ENCODE results near the gene SMCO1. TPM values are rescaled to one million over a fixed set of nuclear protein-coding genes. Genes with fewer than 3 reads are reported as not detected.

SMCO1 gene
- total RNA-seq, 1 experiment from 2014 or later = not detected

GRCh38 chr3:196558476-196558875, 43.3 kb upstream of the SMCO1 start:
- intact Hi-C loops (cut with micrococcal nuclease; ENCODE audit: unreplicated experiment) = no loop called here
- Histone ChIP-seq H3K4me1 (no peaks in the 10 kb centered on the region), H3K27me3 (replicated peaks; ENCODE audit: control insufficient read depth, insufficient read depth, low read length) (no peaks in the 10 kb centered on the region), H3K36me3 (ENCODE audit: control insufficient read depth, insufficient read depth, low read length) (no peaks in the 10 kb centered on the region), H3K4me3 (ENCODE audit: low read depth, low read length) (no peak overlapping the region), H3K9me3 (no peaks in the 10 kb centered on the region)
- BruUV-seq (replicated peaks) = no TSS peak
- Mint-ChIP-seq H3K4me3 (ENCODE audit: unreplicated experiment) (no peak overlapping the region), H3K4me1 (ENCODE audit: low read depth, unreplicated experiment) (no peaks in the 10 kb centered on the region), H3K27ac (ENCODE audit: unreplicated experiment) (no peak overlapping the region), H3K36me3 (ENCODE audit: insufficient read depth, unreplicated experiment) (no peaks in the 10 kb centered on the region), H3K9me3 (ENCODE audit: unreplicated experiment) (no peaks in the 10 kb centered on the region), H3K27me3 (ENCODE audit: insufficient read depth, unreplicated experiment) (no peaks in the 10 kb centered on the region)
- no peak for TF ChIP-seq CTCF (IDR thresholded peaks at IDR 0.05; ENCODE audit: insufficient read depth in 1 of 2, low read depth in 1 of 2, low read length in 1 of 2, severe bottlenecking in 1 of 2, unreplicated experiment in 1 of 2)
- no peak for DNase-seq
- POLR2A ChIA-PET = no interaction called here
- CTCF ChIA-PET = no interaction called here

GRCh38 chr3:196557236-196557635, 42.1 kb upstream of the SMCO1 start:
- ChIA-PET CTCF (no interaction called here), POLR2A (no interaction called here)
- Histone ChIP-seq H3K9me3 (no peaks in the 10 kb centered on the region), H3K4me3 (ENCODE audit: low read depth, low read length) (no peak overlapping the region), H3K4me1 (no peaks in the 10 kb centered on the region), H3K36me3 (ENCODE audit: control insufficient read depth, insufficient read depth, low read length) (no peaks in the 10 kb centered on the region), H3K27me3 (replicated peaks; ENCODE audit: control insufficient read depth, insufficient read depth, low read length) (no peaks in the 10 kb centered on the region)
- Mint-ChIP-seq H3K27me3 (ENCODE audit: insufficient read depth, unreplicated experiment) (no peaks in the 10 kb centered on the region), H3K4me3 (ENCODE audit: unreplicated experiment) (no peak overlapping the region), H3K9me3 (ENCODE audit: unreplicated experiment) (no peaks in the 10 kb centered on the region), H3K36me3 (ENCODE audit: insufficient read depth, unreplicated experiment) (no peaks in the 10 kb centered on the region), H3K4me1 (ENCODE audit: low read depth, unreplicated experiment) (no peaks in the 10 kb centered on the region), H3K27ac (ENCODE audit: unreplicated experiment) (no peak overlapping the region)
- intact Hi-C loops (cut with micrococcal nuclease; ENCODE audit: unreplicated experiment) = no loop called here
- no peak for TF ChIP-seq CTCF (IDR thresholded peaks at IDR 0.05; ENCODE audit: insufficient read depth in 1 of 2, low read depth in 1 of 2, low read length in 1 of 2, severe bottlenecking in 1 of 2, unreplicated experiment in 1 of 2)
- DNase-seq = no peak
- no TSS peak for BruUV-seq (replicated peaks)

GRCh38 chr3:196555295-196555694, 40.1 kb upstream of the SMCO1 start:
- POLR2A ChIA-PET = no interaction called here
- Mint-ChIP-seq H3K4me3 (ENCODE audit: unreplicated experiment) (no peak overlapping the region), H3K27me3 (ENCODE audit: insufficient read depth, unreplicated experiment) (no peaks in the 10 kb centered on the region), H3K36me3 (ENCODE audit: insufficient read depth, unreplicated experiment) (no peaks in the 10 kb centered on the region), H3K27ac (ENCODE audit: unreplicated experiment) (no peak overlapping the region), H3K4me1 (ENCODE audit: low read depth, unreplicated experiment) (no peaks in the 10 kb centered on the region), H3K9me3 (ENCODE audit: unreplicated experiment) (peaks cover 4% of the 10 kb centered on the region)
- Histone ChIP-seq H3K4me3 (ENCODE audit: low read depth, low read length) (no peak overlapping the region), H3K27me3 (replicated peaks; ENCODE audit: control insufficient read depth, insufficient read depth, low read length) (no peaks in the 10 kb centered on the region), H3K36me3 (ENCODE audit: control insufficient read depth, insufficient read depth, low read length) (no peaks in the 10 kb centered on the region), H3K9me3 (0 out of 2 replicates have a peak, but pooled peaks cover under 1% of the 10 kb centered on the region), H3K4me1 (no peaks in the 10 kb centered on the region)
- no peak for DNase-seq
- BruUV-seq (replicated peaks) = no TSS peak
- intact Hi-C loops (cut with micrococcal nuclease; ENCODE audit: unreplicated experiment) = no loop called here
- TF ChIP-seq CTCF (IDR thresholded peaks at IDR 0.05; ENCODE audit: insufficient read depth in 1 of 2, low read depth in 1 of 2, low read length in 1 of 2, severe bottlenecking in 1 of 2, unreplicated experiment in 1 of 2) = no peak
- CTCF ChIA-PET = no interaction called here

All from Caco-2 (cell line).